Keratinocyte (primary cell): Measurements from ENCODE around the gene BGN.

Experiments used
- EZH2 ChIP-seq: IDR thresholded peaks from one replicate; pipeline ENCODE4 v1.6.1; 2012; ENCODE audit warnings: inconsistent platforms, mild to moderate bottlenecking, low read length, moderate library complexity
- TF ChIP-seq, protein P1 (sequence below), 3 experiments: IDR thresholded peaks in 1 of 3; conservative IDR thresholded peaks in 1 of 3; optimal IDR thresholded peaks in 1 of 3; 2 replicates in 2 of 3; 3 replicates in 1 of 3; pipeline versions ENCODE3 to v1.5.1; 2011; ENCODE audit warnings: low read length in 3 of 3, mild to moderate bottlenecking in 3 of 3, moderate library complexity in 2 of 3, control low read depth in 1 of 3, inconsistent platforms in 1 of 3; ENCODE audit not compliant: insufficient read depth in 2 of 3; ENCODE audit errors: extremely low read depth in 1 of 3

DNA sequence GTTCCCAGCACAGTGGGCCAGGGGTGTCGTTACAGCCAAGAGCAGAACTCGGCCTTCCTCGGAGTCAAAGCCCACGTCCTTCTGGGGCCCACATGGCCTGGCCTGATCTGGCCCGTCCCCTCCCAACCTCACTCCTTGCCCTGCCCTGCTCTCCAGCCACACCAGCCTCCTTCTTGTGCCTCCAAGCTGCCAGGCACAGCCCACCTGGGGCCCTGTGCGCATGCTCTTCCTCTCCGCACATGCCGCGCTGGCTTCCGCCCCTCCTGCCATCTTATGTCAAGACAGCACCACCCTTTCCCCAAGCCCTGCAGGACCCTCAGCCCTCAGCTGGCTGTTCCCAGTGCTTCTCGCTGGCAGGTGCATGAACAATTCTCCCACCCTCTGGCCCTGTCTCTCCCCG is 31.2 kb upstream of the BGN start:
- TF ChIP-seq, protein P1, sequence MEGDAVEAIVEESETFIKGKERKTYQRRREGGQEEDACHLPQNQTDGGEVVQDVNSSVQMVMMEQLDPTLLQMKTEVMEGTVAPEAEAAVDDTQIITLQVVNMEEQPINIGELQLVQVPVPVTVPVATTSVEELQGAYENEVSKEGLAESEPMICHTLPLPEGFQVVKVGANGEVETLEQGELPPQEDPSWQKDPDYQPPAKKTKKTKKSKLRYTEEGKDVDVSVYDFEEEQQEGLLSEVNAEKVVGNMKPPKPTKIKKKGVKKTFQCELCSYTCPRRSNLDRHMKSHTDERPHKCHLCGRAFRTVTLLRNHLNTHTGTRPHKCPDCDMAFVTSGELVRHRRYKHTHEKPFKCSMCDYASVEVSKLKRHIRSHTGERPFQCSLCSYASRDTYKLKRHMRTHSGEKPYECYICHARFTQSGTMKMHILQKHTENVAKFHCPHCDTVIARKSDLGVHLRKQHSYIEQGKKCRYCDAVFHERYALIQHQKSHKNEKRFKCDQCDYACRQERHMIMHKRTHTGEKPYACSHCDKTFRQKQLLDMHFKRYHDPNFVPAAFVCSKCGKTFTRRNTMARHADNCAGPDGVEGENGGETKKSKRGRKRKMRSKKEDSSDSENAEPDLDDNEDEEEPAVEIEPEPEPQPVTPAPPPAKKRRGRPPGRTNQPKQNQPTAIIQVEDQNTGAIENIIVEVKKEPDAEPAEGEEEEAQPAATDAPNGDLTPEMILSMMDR (optimal IDR thresholded peaks at IDR 0.05 in 1 of 3, IDR thresholded peaks at IDR 0.05 in 1 of 3, conservative IDR thresholded peaks at IDR 0.05 in 1 of 3; ENCODE audit: extremely low read depth in 1 of 3, insufficient read depth in 2 of 3, low read length in 3 of 3): no peak
- TF ChIP-seq EZH2: no peak
